GM21723 (cell line): Measurements from ENCODE around the gene IGFBP5.

Source experiments
- ATAC-seq: cut with Tn5 transposase; IDR thresholded peaks from one replicate; pipeline ENCODE4 v1.9.1; 2021; ENCODE audit warnings: mild to moderate bottlenecking, moderate library complexity; ENCODE audit not compliant: unreplicated experiment

The IGFBP5 gene

GRCh38 chr2:216689397-216689796 is 6.0 kb downstream of the IGFBP5 start:
- ATAC-seq: no peak

DNA sequence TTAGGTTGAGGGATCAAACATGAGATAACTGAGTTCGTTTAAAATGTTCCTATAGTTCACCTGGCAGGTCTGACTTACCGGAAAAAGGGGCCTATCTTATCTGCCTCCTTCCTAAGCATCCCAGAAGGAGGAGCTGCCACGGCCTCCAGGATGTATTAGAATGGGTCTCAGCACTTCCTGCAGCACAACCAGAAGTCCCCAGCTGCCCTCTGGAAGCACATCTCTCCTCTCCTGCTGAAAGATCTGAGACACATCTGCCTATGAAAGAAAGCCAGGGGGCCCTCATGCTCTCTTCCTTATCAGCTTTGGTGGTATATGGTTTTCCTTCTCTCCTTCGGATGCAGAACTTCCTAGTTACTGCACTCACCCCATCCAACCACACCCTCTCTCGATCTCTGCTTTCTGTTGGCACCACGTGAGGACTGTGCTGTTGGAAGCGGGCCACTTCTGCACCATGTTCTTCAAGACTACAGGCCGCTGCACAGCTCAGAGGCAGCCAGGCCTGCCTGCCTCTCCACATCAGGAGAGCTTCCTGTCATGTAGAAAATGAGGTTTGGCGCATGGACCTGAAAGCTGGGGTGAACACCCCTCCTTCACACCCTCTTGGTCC is 6.5 kb downstream of the IGFBP5 start:
- no peak for ATAC-seq

DNA sequence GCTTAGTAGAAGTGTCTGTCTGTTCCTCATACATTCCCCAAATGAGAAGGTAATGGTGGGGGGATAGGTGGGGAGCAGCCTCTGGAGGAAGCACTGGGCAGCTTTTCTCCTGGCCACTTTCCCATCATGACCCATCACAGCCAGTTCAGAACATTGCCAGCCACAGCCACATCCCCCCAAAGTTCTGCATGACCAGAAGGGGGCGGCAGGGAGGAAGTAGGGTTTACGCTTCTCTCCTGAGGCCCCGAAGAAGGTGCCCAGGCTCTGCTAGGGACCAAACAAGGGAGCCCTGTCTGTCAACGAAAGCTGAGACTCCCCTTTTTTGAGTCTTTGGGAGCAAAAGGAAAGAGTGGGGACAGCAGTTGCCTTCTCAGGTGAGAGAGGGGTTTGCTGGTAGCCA is 7.7 kb downstream of the IGFBP5 start:
- no peak for ATAC-seq

- ATAC-seq: no peak
These were observed 8.2 kb downstream of the IGFBP5 start for GRCh38 chr2:216687111-216687510.

GRCh38 chr2:216685327-216685875 is 9.9 kb downstream of the IGFBP5 start:
- no peak for ATAC-seq

DNA sequence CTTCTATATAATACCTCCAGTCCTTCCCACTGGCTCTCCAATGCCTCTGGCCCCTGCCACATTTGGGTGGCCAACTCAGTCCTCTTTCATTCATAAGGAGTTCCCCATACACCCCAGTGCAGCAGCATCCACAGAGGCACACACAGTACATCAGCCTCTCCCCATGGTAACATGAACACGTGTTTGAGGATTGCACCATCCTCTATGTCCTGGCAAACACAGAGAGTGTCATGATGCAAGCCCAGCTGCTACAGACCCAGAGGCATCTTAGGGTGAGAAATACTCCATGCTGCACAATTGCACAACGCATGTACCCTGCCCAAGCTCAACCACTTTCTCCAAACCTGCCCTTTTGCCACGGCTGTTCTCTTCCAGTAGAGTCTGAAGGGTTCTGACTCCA is 11.5 kb downstream of the IGFBP5 start:
- no peak for ATAC-seq

- ATAC-seq: no peak
These were observed 13.7 kb downstream of the IGFBP5 start for GRCh38 chr2:216681683-216682082.

DNA sequence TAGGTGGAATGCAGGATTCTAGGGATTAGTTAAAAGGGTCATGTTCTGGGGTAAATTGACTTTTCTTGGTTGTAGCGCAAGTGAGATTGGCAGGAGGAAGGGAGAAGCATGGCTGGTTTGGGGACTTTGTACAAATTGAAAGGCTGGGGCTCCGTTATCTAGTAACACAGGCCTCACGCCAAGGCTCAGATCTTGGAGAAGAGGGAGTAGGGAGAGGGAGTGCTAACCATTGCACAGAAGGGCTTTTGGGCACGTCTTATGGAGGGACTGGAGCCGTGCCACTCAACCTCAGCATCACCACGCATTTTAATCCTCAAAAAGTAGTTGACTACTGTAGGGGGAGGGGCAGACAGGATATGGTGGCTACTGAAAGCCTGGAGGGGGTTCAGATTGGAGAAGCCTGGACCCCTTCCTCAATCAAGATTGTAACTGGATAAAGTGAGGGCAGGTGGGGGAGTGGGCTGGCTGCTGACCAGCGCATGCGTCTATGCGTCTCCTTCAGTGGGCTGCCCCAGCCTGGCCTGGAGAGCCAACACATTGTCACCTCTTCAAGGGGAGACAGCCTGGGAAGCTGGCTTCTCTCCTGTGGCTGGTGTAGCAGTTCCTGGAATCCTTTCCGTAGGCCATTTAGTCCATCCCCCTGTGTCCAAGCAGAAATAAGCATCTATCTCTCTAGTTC is 14.3 kb downstream of the IGFBP5 start:
- ATAC-seq: no peak

DNA sequence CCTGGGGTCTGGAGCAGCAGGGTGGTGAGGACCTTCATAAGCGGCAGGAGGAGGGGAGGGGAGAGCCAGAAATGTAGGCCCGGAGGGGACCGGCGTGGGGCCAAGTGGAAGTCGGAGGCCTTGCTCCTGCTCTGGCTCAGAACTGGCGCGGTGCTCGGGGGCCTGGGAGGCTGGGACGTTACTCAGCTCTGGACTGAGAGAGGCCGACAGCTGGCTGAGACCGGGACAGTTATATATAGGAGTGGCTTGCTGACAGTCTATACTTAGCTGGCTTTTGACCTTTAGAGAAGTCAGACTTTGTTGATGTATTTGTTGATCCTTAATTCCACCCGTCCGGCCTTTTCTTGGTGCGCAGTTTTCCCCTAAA is 15.7 kb downstream of the IGFBP5 start:
- no peak for ATAC-seq

GRCh38 chr2:216678813-216679657 is 16.3 kb downstream of the IGFBP5 start:
- ATAC-seq: no peak

DNA sequence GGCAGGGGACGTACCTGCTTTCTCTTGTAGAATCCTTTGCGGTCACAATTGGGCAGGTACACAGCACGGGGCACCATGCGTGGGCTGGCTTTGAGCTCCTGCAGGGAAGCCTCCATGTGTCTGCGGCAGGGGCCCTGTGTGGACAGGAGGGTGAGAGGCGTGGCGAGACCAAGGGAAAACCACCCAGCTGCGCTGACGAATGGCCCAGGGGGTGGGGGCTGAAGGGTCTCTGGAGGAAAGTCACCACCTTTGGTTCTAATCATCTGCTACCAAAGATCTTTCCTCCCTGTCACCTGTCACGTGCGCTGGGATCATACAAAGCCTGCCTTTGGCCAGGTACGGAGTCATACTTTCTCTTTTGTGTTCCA is 17.3 kb downstream of the IGFBP5 start:
- no peak for ATAC-seq

DNA sequence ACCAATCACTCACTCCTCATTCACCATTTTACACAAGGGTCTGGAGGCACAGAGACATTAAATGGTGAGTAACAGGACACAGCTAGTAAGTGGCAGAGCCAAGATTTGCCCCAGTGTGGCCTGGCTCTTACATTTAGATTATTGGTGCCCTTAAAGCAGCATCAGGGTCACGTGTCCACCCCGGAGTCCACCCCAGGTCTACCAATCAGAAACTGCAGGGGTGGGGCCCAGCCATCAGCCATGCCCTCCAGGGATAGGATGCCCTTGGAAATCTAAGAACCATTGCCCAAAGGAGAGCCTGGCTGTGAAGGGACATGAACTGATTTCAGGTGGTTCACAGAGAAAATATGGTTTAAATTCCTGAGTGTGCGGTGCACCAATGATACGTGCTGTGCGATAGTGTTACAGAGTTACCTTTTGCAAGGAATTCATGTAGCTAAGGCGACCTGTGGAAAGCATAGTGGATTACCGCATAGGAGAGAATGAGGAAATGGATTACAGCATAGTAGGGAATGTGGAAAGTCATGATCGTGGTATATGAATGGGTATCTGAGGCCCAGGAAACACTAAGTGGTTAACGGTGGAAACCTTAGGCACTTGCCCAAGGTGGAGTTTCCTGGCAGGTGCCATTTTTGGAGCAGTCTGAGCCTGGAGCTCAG is 17.8 kb downstream of the IGFBP5 start:
- no peak for ATAC-seq

- no peak for ATAC-seq
These were observed 18.7 kb downstream of the IGFBP5 start for GRCh38 chr2:216676630-216677029.

- ATAC-seq: no peak
These were observed 21.0 kb downstream of the IGFBP5 start for GRCh38 chr2:216674376-216674775.

DNA sequence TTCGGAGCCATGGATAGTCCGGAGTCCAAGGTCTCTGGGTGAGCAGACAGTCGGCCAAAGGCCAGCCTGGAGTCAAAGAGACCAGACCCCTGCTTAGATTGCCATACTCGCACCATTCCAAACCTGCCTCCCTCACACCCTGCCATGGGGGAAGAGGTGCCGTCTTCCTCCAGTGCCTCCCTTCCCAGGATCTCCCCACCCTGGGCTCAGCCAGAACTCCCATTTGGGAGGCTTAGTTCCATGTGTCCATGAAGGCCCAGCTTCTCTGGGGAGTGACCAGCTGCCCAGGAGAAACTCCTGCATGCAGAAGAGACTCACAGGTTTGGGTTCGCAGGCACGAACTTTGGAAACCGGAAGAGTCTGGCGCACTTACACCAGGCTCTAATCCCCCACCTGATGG is 21.7 kb downstream of the IGFBP5 start:
- ATAC-seq: no peak

DNA sequence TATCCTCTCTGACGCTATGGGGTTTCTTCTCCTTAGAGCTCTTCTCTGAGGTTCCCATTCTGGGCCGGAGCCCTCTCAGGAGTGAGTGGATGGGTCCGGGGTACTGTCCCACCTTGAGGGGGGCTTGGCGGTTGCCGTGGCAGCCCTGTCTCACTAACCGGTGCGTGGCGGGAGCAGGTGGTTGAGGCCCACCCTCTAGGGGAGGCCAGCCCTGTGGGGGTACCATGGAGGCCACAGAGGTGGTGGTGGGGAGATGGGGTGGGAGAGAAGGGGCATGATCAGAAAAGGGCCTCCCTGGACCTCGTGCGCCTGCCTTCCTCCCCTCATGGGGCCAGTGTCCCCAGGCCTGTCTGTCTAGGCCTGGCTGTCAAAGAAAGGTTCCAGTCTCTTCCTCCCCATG is 22.3 kb downstream of the IGFBP5 start:
- ATAC-seq: no peak

DNA sequence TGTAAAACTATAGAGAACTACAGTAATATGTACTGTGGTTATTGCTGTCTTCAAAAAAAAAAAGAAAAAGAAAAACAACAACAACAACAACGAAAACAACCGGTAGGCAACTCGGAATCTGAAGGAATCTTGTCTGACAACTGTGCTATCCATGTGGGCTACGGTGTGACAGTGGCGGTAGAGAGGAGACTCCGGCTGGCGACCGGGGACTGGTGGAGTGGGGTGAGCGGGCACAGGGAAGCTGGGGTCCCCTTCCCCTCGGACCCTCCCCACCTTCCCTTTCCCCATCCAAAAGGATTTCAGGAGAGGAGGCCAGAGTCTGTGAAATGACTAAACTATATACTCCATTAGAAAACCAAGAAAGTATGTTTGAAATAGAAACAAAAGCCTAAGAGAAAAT is 22.9 kb downstream of the IGFBP5 start:
- no peak for ATAC-seq

DNA sequence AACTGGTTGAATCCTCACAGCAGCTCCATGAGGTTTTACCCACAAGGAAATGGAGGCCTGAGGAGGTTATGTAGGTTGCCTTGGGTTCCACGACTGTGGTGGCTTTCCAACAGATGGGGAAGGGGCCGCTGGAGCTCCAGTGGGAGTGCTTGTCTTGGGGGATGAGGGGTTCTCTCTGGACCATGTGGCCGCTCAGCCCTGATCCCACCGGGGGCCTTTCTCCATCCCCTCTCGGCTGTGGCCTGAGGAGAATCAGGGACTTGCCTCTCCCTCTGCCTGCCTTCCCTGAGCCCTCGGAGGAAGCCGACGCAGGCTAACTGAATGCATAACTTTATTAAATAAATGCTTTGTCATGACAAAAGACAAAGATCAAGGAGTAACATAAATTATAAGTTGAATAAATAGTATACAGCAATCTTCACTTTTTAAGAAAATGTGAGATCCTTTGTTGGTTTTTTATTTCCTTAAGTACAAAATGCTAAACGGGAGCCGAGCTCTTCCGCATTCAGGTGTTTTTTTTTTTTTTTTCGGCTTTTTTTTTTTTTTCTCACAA is 23.5 kb downstream of the IGFBP5 start:
- no peak for ATAC-seq

DNA sequence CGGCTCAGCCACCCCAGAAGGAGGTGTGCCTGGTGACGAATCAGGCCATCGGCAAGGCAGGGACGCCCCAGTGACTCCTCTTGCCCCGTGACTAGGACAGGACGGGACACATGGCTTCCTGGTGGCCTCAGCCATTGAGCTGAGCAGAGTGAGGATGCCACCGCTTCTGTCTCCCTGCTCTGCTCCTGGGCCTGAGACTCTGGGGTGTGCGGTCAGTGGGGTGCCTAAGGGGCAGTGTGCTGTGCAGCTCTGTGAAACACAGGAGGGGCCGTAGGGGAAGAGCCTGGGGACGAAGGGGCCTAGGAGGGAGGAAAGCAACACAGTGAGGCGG is 24.3 kb downstream of the IGFBP5 start:
- ATAC-seq: no peak

DNA sequence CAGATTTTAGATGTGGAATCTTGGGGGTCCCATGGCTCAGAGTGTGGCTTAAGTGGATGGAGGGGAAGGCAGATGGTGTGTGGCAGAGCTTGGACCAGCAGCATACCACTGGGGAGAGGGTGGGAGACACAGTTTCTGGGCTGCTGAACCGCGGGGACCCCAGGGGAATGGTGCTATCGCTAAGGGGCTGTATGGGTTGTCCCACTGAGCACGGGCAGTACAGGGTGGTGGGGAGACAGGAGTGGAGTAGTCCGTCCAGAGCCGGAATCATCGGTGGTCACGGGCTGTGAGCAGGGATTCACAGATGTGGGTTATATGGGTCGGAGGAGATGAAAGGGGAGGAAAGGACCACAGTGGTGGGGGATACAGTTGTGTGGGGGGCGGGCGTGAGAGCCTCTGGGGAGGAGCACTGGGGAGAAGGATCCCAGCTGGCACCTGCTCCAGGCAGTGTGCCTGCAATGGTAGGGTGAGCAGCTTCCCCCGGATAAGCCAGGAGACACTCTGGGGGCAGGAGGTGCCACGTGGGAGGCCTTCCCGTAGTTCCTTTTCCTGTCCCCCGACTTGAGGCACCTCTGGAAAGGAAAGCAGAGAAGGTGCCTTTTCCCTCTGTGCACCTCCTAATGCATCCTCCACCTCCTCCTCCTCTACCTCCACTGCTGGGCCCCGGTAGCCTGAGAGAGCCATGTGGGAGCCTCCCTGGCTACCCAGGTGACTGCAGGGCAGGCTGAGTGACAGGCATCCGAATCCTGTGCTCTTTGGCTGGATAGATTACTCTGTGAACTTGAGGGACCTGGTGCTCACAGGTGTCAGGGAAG is 24.9 kb downstream of the IGFBP5 start:
- no peak for ATAC-seq
